HEK293T (cell line): ENCODE data around the gene ZNF609.

ENCODE experiments used
- CTCF ChIA-PET: fragments of 350-600 bp; formaldehyde crosslinking; extraction: SDS; loops from one replicate; lab custom pipeline; 2021; ENCODE audit warnings: antibody characterized with exemption, inconsistent platforms; lab: Yijun Ruan, JAX
- POLR2A ChIA-PET: fragments of 350-600 bp; formaldehyde crosslinking; extraction: SDS; loops from one replicate; lab custom pipeline; 2020; ENCODE audit warnings: antibody characterized with exemption, inconsistent platforms; lab: Yijun Ruan, JAX
- DNase-seq: peaks from one replicate; pipeline ENCODE4 v3.0.0; 2012; ENCODE audit warnings: mixed read lengths; ENCODE audit errors: extremely low spot score
- ARNT ChIP-seq: fragments of 450-650 bp; IDR thresholded peaks from 2 replicates; pipeline ENCODE4 v1.6.1; 2017; ENCODE audit warnings: mild to moderate bottlenecking
- BHLHE40 ChIP-seq: fragments of 450-650 bp; IDR thresholded peaks from 2 replicates; pipeline ENCODE4 v1.6.1; 2016; ENCODE audit warnings: mild to moderate bottlenecking, moderate library complexity, borderline replicate concordance
- CTBP1 ChIP-seq: fragments of 450-650 bp; IDR thresholded peaks from 2 replicates; pipeline ENCODE4 v1.6.1; 2016; ENCODE audit warnings: borderline replicate concordance
- ELF4 ChIP-seq: fragments of 450-650 bp; IDR thresholded peaks from 2 replicates; pipeline ENCODE4 v1.6.1; 2017; ENCODE audit warnings: antibody characterized with exemption
- FOXA1 ChIP-seq: fragments of 450-650 bp; IDR thresholded peaks from 2 replicates; pipeline ENCODE4 v1.6.1; 2016; ENCODE audit warnings: mild to moderate bottlenecking
- FOXK2 ChIP-seq: fragments of 450-650 bp; IDR thresholded peaks from 2 replicates; pipeline ENCODE4 v1.6.1; 2016; ENCODE audit warnings: mild to moderate bottlenecking
- FOXM1 ChIP-seq: fragments of 450-650 bp; IDR thresholded peaks from 2 replicates; pipeline ENCODE4 v1.6.1; 2017; ENCODE audit warnings: mild to moderate bottlenecking, borderline replicate concordance
- HDGF ChIP-seq: fragments of 450-650 bp; IDR thresholded peaks from 2 replicates; pipeline ENCODE4 v1.6.1; 2017; ENCODE audit warnings: antibody characterized with exemption, borderline replicate concordance
- L3MBTL2 ChIP-seq: fragments of 450-650 bp; conservative IDR thresholded peaks from 2 replicates; pipeline ENCODE4 v1.6.1; 2016; ENCODE audit warnings: mild to moderate bottlenecking
- LEF1 ChIP-seq: fragments of 450-650 bp; IDR thresholded peaks from 2 replicates; pipeline ENCODE4 v1.6.1; 2017; ENCODE audit warnings: mild to moderate bottlenecking, borderline replicate concordance
- NFRKB ChIP-seq: fragments of 450-650 bp; IDR thresholded peaks from 2 replicates; pipeline ENCODE4 v1.6.1; 2016; ENCODE audit warnings: mild to moderate bottlenecking, moderate library complexity
- SP1 ChIP-seq: fragments of 450-650 bp; IDR thresholded peaks from 2 replicates; pipeline ENCODE4 v1.6.1; 2017
- SUZ12 ChIP-seq: fragments of 450-650 bp; IDR thresholded peaks from 2 replicates; pipeline ENCODE4 v1.6.1; 2016; ENCODE audit warnings: mild to moderate bottlenecking
- TARDBP ChIP-seq: fragments of 450-650 bp; IDR thresholded peaks from 2 replicates; pipeline ENCODE4 v1.6.1; 2016
- ZNF384 ChIP-seq: fragments of 450-650 bp; IDR thresholded peaks from 2 replicates; pipeline ENCODE4 v1.6.1; 2016
- TF ChIP-seq, protein P1 (sequence below): fragments of 450-650 bp; IDR thresholded peaks from 2 replicates; pipeline ENCODE4 v1.6.1; 2016

The ZNF609 gene

GRCh38 chr15:64687172-64687571 is 226.8 kb downstream of the ZNF609 start:
- ChIA-PET CTCF (interaction anchor here (0.6 to 2.9 kb wide), 7 partner anchors 12 to 536 kb away, joined by 3 to 24 read pairs (median 4); partner anchors contain the start of gene SNX22), POLR2A (interaction anchor here (1.3 kb wide), 1 partner anchor 41 kb away, joined by 4 read pairs; no protein-coding TSS in a partner anchor)
- no peak for DNase-seq
- TF ChIP-seq LEF1 (no peak), TARDBP (no peak), SUZ12 (no peak), BHLHE40 (no peak), FOXA1 (no peak), ARNT (no peak), FOXK2 (no peak), CTBP1 (no peak), SP1 (no peak), NFRKB (no peak), L3MBTL2 (no peak), FOXM1 (no peak), ZNF384 (no peak), ELF4 (no peak), HDGF (no peak)
- TF ChIP-seq, protein P1, sequence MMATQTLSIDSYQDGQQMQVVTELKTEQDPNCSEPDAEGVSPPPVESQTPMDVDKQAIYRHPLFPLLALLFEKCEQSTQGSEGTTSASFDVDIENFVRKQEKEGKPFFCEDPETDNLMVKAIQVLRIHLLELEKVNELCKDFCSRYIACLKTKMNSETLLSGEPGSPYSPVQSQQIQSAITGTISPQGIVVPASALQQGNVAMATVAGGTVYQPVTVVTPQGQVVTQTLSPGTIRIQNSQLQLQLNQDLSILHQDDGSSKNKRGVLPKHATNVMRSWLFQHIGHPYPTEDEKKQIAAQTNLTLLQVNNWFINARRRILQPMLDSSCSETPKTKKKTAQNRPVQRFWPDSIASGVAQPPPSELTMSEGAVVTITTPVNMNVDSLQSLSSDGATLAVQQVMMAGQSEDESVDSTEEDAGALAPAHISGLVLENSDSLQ: no peak

DNA sequence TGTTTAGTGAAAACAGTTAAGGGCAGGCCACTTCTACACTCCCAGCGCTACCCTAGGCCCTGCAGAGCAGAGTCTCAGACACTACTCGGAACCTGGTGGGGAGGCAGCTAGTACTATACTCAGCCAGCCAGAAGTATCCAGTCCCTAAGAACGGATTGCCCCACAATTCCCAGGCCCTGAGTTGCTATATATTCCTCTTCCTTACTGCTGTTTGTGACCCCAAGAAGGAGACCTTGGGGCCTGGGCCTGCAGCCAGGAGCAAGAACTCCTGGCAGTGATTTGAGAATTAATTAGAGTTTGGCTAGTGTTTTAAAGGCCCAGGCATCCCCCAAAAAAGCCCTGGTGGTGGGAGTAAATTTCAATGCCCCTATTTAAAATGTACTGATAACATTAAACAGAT is 227.3 kb downstream of the ZNF609 start:
- no peak for TF ChIP-seq HDGF
- TF ChIP-seq TARDBP: no peak
- no peak for TF ChIP-seq FOXK2
- no peak for TF ChIP-seq SUZ12
- no peak for TF ChIP-seq FOXM1
- no peak for DNase-seq
- ChIA-PET POLR2A (interaction anchor here (1.3 kb wide), 1 partner anchor 40 kb away, joined by 4 read pairs; no protein-coding TSS in a partner anchor), CTCF (interaction anchor here (1.7 to 2.9 kb wide), 2 partner anchors 40 to 43 kb away, joined by 19 to 24 read pairs; no protein-coding TSS in a partner anchor)

- ChIA-PET POLR2A (interaction anchor here (1.4 kb wide), 1 partner anchor 39 kb away, joined by 4 read pairs; no protein-coding TSS in a partner anchor), CTCF (no interaction called here)
- DNase-seq: no peak
- TF ChIP-seq SP1 (no peak), FOXA1 (no peak), HDGF (no peak), SUZ12 (no peak), ARNT (no peak), TARDBP (no peak), FOXK2 (no peak), ELF4 (no peak), FOXM1 (no peak), ZNF384 (no peak), BHLHE40 (no peak), L3MBTL2 (no peak), NFRKB (no peak), CTBP1 (no peak), LEF1 (no peak)
- TF ChIP-seq, protein P1: no peak
Observed at GRCh38 chr15:64688770-64689169, 228.4 kb downstream of the ZNF609 start.

- ChIA-PET CTCF (interaction anchor here (1.0 to 3.5 kb wide), 2 partner anchors 10 to 38 kb away, joined by 3 to 19 read pairs; no protein-coding TSS in a partner anchor), POLR2A (interaction anchor here (1.6 kb wide), 1 partner anchor 10 kb away, joined by 6 read pairs; no protein-coding TSS in a partner anchor)
- DNase-seq: no peak
- TF ChIP-seq ZNF384 (no peak), SUZ12 (no peak), SP1 (no peak), CTBP1 (no peak), ELF4 (no peak)
Observed at GRCh38 chr15:64690008-64690407, 229.6 kb downstream of the ZNF609 start.

DNA sequence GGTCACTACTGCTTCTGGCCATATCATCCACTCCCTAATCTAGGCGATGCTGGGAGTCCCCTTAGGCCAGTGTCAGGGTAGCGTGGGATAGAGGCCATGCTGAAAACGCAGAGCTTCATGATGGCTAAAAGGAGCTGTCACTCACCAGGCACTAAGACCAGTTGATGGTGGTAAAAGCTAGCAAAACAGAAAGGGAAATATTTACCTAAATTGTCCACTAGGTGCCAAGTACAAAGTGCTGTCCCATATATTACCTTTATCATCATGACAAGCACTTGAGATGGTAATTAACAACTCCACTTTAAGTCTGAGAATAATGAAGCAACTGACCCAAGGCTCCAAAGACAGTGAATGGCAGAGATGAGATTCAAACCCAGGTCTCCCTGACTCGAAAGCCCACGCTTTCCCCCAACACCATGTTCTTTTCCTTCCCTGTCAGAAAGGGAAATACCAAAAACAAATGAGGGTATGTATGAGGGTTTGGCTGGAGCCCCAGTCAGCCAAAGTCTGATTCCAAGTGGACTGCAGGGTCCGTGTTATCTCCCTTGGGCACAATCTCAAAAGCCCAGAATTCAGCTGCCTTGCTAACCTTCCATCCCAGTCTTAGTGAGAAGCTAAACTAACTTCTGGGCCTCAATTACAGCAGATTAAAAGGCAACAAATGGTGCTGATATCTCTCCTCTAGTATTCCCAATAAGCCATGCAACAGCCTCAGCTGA is 230.4 kb downstream of the ZNF609 start:
- CTCF ChIA-PET: interaction anchor here (0.6 to 3.5 kb wide), 3 partner anchors 9 to 342 kb away, joined by 3 to 19 read pairs (median 3); no protein-coding TSS in a partner anchor
- POLR2A ChIA-PET: interaction anchor here (1.6 kb wide), 1 partner anchor 9 kb away, joined by 6 read pairs; no protein-coding TSS in a partner anchor
- no peak for DNase-seq
- TF ChIP-seq, protein P1: peak; percentile 48
- TF ChIP-seq NFRKB: no peak

DNA sequence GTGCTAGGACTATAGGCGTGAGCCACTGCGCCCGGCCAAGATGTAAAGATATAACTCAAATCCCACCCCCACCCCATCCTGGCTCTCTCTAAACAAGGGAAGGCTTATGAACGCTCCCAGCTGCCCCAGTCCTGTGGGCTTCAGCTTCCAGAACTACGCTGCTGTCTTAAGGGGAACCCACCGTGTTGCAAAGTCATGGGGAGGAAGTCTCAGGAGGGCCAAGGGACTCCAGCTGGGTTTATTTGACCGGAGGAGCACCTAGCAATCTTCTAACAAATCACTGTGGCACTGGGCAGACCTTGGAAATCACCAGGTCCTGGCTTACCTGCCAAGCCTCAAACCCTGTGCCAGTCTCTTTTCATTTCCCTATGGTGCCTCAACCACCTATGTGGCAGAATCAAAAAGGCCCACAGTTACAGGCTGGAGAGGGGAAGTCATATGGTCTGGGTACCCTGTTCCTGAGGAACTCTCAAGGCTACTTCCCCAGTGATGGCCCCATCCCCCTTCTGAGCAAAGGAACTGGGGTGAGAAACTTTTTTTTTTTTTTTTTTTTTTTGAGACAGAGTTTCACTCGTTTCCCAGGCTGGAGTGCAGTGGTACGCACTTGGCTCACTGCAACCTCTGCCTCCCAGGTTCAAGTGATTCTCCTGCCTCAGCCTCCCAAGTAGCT is 231.7 kb downstream of the ZNF609 start:
- ChIA-PET POLR2A (no interaction called here), CTCF (interaction anchor here (3.5 kb wide), 1 partner anchor 36 kb away, joined by 19 read pairs; no protein-coding TSS in a partner anchor)
- DNase-seq: no peak
- TF ChIP-seq NFRKB (no peak), L3MBTL2 (no peak), SUZ12 (no peak), ZNF384 (no peak), HDGF (no peak), FOXA1 (no peak), CTBP1 (no peak), ARNT (no peak), LEF1 (no peak), SP1 (no peak), FOXM1 (no peak), ELF4 (no peak), FOXK2 (no peak), BHLHE40 (no peak), TARDBP (no peak)
- TF ChIP-seq, protein P1: no peak
